ENCODE results near the gene PTP4A2.

PTP4A2 gene

GRCh38 chr1:31857863-31858262, 80.3 kb downstream of the PTP4A2 start:
- no peak for DNase-seq
